Peyer's patch (tissue), 4 donors: ENCODE data around the gene GALNT2.

Experiments
- POLR2A ChIP-seq, 2 donors: fragments of 450-650 bp; IDR thresholded peaks; one replicate each; pipeline ENCODE4 v1.5.1; 2017; ENCODE audit warnings: antibody characterized with exemption in 2 of 2, mild to moderate bottlenecking in 2 of 2, moderate library complexity in 2 of 2
- TF ChIP-seq, protein P1 (sequence below), 6 experiments: fragments of 450-650 bp in 4 of 6; fragments of 200-600 bp in 2 of 6; sonication (generic) in 1 of 6; IDR thresholded peaks; one replicate each; pipeline ENCODE4 v1.5.1; 2017 to 2019; ENCODE audit warnings: antibody characterized with exemption in 6 of 6, mild to moderate bottlenecking in 3 of 6, moderate library complexity in 1 of 6

DNA sequence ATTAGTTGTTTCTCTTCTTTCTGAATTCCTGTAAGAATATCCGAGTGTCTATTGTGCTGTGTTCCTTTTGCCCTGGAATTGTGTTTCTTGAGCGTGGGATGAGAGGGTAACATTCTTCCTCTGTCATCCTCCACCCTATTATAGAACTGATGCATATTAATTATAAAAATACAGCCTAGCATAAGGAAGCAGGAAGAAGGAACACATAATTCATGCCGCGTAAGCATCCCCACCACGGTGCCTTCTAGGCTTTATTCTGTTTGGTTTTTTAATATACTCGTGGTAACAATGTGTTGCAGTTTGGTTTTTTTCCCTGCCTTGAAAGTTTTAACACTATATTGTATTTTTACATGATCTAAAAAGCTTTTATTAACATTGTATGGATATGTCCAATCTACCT is 65.7 kb downstream of the GALNT2 start:
- TF ChIP-seq, protein P1, sequence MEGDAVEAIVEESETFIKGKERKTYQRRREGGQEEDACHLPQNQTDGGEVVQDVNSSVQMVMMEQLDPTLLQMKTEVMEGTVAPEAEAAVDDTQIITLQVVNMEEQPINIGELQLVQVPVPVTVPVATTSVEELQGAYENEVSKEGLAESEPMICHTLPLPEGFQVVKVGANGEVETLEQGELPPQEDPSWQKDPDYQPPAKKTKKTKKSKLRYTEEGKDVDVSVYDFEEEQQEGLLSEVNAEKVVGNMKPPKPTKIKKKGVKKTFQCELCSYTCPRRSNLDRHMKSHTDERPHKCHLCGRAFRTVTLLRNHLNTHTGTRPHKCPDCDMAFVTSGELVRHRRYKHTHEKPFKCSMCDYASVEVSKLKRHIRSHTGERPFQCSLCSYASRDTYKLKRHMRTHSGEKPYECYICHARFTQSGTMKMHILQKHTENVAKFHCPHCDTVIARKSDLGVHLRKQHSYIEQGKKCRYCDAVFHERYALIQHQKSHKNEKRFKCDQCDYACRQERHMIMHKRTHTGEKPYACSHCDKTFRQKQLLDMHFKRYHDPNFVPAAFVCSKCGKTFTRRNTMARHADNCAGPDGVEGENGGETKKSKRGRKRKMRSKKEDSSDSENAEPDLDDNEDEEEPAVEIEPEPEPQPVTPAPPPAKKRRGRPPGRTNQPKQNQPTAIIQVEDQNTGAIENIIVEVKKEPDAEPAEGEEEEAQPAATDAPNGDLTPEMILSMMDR (IDR thresholded peaks at IDR 0.05): no peak
- TF ChIP-seq POLR2A (IDR thresholded peaks at IDR 0.05): no peak
